Activated CD4-positive, alpha-beta T cell treated with anti-CD3 and anti-CD28 coated beads, Interleukin-2, amount 50 U/mL, for 4 hours (primary cell): ENCODE results near the gene SMARCD2.
"Not testable (repeated sequence)": the region's sequence is repeated elsewhere in the genome, so short reads cannot be mapped to it uniquely, and the experiment has no call there.

Experiments
- DNase-seq, 2 experiments: peaks; one replicate each; pipeline ENCODE4 v3.0.0-alpha.2; 2020

Gene SMARCD2

DNA sequence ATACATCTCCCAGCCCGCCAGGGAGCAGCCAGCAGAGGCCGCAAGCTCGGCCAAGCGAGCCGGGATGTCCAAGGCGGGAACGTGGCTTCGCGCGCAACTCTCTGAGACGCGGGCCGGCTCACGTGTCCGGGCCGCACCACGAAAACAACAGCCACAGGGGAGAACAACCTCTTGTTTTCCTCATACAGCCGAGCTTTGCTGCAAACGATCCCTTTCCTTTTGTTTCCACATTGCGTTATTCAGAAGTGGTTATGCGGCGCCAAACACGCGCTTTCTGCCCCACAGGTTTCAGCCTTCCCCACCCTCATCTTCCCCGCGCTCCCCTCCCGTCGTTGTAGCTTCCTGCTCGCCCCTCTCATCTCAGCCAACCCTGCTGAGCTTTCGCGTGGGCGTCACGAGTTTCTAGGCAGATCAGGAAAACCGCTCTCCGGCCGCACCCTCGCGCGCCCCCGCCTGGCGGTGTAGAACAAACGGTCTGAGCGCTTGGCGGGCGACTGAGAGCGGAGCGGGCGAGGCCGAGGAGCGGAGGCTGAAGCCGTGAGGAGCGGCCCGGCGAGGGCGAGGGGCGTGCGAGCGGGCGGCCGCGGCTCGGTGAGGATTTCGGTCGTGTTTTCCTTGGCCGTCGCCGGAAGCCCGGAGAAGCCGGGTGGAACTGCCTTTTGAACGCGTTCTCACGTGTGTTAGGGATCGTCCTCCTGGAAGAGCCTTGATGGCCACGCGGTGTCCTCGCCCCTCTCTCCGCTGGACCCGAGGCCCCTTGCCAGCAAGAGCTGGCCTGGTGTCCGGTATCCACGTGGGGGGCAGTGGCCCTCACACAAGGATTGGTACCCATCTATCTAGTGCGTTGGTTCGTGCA lies 6.6 kb upstream of the SMARCD2 start:
- DNase-seq: peak; percentile 97

DNA sequence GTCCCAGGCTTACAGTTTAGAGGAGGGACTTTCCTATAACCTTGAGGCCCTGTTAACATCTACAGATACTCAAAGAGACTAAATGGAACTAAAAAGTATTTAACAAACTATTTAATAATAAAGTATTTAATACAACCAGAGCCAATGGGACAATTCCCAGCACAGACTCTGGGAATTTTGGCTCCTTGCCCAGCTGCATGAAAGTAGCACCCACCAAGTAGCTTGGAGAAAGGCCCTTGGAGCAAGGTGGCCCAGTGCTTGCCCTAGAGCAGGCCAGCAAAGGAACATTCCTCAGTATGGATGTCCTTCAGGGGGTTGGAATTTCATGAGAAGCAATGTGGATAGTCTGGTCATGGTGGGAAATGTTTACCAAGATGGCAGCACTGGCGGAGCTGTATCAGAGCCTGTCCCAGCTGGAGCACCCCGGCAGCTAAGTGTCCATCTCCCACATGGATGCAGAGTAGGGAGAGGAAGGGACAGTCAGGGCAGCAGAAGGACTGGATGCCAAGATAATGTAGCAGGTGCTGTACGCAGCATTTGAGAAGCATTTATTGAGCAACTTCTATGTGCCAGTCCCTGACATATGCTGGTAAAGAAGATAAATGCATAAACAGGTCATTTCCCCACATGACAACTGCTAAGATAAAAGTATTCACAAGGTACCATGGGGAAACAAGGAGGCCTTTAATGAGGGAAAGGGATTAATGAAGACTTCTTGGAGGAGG lies 5.2 kb upstream of the SMARCD2 start:
- no peak for DNase-seq

DNA sequence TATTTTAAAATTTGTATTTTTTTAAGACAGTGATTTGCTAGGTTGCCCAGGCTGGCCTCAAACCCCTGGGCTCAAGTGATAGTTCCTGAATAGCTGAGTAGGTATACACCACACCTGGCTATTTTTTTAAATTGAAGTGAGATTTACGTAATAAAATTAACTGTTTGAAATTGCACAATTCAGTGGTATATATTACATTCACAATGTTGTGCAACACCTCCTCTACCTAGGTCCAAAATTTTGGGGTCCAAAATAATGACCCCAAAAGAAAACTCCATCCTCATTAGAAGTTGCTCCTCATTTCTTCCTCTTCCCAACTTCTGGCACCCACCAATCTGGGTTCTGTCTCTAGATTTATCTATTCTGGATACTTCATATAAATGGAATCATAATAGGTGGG lies 3.0 kb upstream of the SMARCD2 start:
- no peak for DNase-seq

DNA sequence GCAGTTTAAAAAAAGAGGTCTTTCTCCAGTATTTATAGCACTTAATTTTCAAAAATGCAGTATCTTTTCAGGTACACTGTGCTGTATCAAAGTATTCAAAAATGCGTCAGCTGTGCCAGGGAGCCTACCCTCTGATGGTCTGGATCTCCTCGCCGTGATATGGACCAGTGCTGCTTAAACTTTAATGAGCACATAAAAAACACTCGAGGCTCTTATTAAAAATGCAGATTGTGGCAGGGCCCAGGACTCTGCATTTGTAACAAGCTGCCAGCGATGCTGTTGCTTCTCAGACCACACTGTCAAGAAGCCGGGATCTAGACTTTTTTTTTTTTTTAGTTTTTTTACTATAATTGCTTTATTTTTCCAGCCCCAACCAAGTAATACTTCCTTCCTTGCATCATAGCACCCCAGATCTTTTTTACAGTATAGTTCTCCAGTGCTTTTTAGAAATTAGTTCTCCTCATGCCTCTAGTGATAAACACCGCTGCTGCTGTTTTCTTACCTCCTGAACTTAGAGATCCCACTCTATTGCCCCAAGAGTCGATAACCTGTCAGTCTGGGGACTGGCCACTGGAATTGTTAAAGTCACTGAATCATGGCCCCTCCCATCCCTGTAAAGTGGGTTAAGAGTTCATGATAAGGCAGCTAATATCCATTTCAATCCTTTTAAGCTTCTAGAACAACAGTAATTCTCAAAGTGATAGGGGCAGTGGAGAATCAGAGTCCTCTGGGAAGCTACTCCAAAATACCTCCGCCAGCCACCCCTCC lies 1.6 kb upstream of the SMARCD2 start:
- no peak for DNase-seq

DNA sequence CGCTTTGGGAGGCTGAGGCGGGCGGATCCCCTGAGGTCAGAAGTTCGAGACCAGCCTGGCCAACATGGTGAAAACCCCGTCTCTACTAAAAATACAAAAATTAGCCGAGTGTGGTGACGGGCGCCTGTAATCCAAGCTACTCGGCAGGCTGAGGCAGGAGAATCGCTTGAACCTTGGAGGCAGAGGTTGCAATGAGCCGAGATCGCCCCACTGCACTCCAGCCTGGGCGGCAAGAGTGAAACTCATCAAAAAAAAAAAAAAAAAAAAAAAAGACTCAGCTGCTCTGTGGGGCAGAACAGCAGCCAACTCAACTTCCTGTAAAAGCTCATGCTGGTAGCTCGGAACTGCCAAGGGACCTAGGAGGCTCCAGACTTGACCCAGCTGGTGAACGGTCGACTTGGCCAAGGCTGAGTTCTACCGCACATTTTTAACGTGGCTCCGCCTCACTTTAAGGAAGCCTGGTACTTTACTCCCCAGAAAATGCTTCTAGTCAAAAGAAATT lies 953 bp upstream of the SMARCD2 start:
- DNase-seq: not testable (repeated sequence)

DNA sequence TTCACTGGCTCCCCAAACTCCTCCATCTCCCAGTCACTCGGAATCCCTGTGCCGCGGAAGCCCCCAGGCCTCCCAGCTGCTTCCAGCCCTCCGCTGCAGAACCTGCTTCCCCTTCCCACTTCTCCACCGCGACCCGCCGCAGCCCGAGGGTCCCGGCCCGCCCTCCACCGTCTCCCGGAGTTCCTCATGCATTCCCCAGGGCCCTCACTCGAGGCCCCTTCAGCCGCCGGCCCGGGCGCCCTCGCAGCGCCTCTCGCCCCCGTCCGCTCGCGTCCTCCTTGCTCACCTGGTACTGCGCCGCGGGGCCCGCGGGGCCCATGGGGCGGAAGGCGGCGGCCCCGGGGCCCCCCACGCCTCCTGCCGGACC lies 329 bp downstream of the SMARCD2 start:
- DNase-seq: no peak

DNA sequence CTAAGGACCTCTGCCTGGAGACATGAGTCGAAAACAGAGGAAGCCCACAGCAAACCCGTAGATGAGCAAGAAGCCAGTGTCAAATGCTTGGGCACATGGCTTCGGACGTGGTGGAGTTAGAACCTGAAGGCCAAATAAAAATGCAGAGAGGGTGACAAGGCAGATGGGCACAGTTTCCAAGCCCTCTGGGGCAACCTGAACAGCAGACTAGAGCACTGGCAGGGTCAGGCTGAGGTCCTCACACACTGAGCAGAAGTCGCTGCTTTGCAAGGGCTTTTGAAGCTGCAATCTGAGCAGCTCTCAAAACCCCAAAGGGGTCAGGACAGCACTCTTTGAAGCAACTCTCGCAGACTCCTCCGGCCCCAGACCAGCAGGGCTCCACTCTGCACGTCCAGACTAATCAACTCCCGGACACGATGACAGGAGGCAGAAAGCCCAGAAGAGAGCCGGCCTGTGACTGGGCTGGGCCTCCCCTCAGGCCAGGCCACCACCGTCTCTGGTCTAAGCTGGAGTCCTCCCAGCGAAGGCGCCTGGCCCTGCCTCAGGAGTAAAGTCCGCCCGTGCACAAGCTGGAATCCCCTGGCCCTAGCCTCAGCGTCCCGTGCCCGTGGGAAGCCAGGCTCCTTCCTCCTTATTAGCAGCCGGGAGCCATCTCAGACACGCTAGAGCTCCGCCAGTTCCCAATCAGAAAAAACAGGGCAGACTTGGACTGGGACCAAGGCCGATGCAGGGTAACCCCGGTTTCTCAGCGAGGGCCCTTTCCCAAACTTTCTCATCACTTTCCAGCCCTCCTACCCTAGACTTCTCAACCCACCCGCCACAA lies 924 bp downstream of the SMARCD2 start:
- no peak for DNase-seq

DNA sequence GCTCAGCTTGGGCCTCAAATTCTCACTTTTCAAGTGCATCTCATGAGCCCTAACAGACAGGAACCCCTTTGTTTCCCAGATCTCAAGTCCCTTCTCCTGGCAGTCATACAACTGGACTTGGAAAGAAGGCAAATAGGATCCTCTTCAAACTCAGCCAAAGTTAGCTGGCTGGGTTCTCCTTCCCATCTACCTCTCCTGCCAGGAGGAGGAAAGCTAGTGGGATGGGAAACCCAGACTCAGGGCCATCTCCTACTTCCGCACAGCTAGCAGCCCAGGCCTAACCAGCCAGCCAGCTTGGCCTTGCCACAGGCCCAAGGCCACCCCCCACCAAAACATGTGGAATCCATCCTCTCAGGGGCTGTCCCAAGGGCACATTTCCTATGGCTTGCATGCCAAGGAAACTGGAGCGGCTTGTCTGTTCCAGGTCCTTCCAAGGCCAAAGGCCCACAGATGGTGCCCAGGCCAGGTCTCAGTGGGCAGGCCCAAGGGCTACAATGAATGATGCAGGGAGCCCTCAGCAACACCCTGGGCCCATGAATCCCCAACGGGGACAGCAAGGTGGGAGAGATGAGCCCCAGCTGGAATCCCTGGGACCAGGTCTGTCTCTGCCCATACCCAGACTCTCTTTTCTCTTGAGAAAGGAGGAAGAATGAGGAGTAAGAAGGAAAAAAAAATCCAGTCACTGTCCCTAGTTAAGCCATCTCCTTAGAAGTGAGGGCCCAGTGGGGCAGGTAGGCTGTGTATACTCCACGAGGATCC lies 1.7 kb downstream of the SMARCD2 start:
- DNase-seq: no peak

DNA sequence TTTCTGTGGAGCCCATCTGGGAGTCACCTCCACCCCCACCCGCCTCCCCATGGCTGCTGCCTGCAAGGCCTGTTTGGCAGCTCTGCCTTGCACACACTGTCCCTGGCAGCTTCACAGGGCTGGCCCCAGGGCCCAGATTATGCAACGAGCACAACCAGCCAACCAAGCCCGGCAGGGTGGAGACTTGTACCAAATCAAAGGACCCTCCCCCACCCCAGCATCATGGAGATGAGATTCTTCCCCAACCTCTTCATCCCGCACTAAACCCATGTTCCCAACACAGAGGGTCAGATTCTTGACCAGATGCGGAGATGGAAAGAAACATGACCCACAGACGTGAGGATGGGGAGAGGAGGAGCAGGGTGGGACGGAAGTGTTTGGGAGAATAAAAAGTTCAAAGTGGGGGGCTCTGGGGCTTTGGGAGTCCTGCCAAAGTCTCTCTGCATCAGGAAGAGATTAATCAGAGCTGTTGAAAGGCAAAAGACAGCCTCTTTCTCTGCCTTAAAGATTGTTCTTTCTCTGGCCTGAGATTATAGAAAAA lies 3.8 kb downstream of the SMARCD2 start:
- no peak for DNase-seq

DNA sequence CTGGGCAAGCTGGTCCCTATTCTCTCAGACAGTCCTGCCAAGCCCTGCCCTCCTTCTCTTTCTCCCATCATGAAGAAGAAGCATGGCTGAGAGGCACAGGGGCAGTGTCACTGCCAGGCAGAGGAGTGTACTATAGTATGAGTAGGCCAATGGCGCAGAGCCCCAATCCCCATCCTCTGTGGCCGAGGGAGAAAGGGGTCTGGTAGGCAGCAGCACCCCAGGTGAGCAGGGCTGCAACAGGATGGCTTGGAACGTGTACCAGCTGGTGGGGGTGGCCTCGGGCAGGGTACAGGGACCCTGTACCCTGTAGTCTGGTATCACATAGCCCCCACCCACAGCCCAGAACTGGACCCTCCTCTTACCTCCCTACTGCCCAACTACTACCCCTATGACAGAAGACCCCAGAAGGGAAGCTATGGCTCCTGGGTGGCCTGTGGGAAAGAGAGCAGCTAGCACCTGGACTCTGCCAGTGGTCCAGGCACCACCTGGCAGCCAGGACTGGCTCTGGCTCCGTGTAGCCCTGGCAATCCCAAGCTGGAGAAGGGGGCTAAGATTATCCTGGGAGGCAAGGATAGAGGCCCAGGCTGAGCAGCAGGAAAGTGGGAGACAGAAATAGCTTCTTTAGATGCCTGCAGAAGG lies 4.4 kb downstream of the SMARCD2 start:
- no peak for DNase-seq

DNA sequence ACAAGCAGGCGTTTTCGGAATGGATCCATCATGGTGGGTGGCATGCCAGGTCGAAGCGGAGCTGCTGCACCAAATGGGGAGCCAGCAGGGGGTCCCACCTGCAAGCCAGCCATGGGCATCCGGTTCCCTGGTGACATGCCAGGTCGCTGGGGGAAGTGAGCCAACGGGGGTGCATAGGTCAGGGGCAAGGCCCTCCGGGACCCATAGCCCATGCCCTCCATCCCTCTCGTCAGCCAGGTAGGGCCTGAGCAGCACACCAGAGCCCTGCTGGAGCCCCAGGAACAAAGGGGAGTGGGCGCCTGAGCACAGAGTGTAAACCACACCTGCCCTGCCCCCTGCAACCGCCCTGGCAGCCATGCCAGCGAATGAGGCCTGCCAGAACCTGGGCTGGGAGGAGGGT lies 5.0 kb downstream of the SMARCD2 start:
- DNase-seq: no peak

DNA sequence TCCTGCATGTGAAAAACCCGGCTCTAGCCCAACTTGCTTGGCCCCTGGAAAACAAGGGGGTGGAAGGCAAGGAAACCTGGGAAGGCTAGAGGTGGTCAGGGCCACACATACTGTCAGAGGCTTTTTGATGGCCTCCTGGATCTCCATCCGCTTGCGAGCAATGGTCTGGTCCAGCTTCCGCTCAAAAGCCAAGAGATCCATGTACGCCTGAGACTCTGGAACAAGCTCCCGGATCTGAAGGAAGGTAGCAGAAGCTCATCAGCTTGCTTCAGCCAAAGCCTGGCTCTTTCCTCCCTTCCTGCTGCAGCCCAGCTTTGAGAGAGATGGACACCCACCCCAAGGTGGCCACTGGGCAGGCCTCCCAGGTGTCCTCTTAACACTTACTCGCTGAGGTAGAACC lies 5.7 kb downstream of the SMARCD2 start:
- no peak for DNase-seq

DNA sequence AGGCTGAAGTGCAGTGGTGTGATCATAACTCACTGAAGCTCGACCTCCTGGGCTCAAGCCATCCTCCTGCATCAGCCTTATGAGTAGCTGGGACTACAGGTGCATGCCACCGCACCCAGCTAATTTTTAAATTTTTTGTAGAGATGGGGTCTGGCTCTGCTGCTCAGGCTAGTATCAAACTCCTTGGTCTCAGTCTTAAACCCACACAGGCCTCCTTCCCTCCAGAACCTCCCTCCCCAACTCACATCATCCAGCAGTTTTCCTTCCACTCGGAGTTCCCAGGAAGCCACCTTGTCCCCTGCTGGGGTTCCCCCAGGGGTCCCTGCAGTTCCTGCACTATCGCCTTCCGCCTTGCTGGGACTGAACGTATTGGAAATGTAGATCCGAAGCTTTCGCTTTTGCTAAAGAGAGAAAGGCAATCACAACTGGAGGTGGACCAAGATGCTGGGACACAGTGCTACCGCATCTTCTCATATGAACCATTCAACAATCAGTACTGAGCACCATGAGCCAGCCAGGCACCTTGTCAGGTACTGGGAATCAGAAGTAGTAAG lies 7.2 kb downstream of the SMARCD2 start:
- no peak for DNase-seq

DNA sequence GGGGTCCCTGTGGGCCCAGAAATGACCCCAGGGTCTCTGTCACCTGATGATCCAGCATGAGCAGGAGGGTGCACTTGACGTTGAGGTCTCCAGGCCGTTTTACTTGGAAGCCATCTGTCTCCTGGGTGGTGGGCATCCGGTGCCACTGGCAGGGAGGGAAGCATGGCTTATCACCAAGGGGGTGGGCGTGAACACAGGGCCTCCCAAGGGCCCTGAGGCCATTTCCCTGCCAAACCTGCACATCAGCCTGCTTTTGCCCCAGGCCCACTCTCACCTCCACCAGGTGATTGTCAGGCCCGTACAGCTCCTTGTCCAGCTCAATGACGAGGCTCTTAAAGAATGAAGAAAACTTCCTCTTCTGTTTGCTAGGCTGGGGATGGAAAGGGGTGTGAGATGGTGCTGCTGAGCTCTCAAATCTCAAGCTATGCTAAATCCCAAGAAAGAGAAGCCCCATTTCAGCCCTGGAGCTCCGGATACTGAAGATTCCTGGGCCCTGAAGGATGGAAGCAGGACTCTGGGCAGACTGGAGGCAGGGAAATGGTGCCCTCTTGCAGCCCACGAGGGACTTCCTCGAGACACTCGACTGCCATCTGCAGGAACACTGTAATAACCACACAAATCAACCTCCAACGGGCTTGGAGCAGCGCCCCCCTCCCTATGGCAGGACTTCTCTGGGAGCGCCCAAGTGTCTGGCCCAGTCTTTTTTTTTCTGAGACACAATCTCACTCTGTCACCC lies 7.9 kb downstream of the SMARCD2 start:
- peak; percentile 57 to 62 for DNase-seq

DNA sequence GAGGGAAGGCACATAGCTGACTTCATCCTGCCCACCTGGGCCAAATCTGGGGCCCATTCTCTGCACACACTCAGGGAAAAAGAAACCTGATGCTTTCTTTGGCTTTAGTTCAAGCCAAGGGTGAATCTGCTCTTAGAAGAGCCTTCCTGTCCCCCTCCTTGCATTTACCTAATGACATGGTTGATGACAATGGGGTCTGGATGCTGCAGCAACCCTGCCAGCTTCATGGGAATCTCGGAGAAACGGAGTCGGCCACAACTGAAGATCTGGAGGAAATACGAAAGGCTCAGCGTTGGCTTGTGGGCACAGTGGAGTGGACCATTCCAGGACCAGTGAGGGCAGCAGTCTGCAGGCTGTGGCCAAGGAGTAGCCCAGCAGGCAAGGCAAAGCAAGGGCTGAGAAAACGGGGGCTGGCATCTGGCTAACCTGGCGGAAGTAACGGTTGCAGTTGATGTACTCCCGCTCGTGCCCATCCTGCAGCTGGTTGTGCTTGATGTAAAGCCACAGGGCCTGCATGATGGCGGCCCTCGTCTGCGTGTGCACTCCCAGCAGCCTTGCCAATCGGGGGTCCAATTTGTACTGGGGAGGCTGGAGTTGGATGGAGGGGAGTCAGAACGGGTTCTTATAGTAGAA lies 8.6 kb downstream of the SMARCD2 start:
- no peak for DNase-seq

DNA sequence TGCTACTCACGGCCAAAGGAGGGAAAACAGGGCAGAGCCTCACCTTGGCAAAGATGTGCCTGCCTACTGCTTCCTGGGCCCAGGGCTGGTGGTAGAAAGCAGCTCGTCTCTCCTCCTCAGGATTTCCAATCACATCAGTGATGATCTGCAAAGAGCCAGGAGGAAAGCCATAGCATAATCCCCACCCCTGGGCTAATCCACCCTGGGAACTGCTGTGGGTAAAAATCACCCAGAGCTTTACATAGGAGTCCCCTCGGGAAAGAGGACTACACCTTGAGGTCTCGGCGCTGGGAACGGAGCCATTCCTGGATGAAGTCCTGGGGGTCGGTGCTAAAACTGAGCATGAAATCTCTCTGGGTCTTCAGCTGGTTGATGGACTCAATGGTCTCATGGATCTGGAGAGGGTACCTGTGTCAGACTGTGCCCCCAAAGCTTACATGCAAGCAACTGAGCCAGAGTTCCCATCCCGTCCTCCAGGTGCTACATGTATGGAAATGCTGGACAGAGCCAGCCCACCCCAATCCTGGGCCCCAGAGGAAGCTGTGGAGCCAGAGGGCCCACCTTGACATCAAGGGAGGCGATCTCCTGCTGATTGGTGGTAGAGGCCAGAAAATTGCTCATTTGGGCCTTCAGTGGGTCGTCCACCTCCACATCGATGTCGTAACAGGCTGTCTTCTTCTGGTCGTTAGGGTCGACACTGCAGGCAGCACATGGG lies 9.3 kb downstream of the SMARCD2 start:
- no peak for DNase-seq

DNA sequence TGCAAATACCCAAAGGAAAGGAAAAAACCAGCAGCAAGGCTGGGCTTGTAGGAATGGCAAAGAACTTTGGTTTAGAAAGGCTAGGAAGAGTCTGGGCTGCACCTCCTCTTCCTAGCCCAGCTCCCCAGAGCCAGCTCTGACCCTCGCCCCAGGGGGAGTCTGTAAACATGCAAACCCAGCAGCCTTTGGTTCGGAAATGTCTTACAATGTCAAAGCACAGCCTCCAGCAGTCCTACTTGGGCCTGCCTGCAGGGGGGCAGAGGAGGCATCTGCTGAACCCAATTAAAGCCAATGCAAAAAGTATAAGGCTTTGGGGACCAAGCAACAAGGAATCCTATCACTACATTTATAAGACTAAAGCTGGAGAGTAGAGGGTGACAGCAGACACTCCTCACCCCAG lies 10.0 kb downstream of the SMARCD2 start:
- no peak for DNase-seq

DNA sequence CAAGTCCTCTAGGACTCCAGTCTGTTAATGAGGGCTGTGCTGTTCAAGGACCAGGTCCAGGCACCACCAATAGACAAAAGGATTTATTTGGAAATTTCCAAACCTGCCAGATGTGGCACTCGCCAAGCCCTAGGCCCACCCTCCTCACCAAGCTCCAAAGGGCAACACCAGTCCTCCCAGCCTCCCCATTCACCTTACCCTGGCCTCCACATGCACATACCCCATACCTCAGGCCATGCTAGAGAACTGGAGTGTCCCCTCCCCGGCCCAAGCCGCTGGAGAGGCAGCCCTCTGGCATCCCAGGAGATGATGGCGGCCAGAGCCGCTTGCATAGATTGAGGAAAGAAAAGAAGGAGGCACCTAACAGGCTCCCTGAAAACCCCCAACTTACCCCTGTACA lies 10.5 kb downstream of the SMARCD2 start:
- no peak for DNase-seq

DNA sequence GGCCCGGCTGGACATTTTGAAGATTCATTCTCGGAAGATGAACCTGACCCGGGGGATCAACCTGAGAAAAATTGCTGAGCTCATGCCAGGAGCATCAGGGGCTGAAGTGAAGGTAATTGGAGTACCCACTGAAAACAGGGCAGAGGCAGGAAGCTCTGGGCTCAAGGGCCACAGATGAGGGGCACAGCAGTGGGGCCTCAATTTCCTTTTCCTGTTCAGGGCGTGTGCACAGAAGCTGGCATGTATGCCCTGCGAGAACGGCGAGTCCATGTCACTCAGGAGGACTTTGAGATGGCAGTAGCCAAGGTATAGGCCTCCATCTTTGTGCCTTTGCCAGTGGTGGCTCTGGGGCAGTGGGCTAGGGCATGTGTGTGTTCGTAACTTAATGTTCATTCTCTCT lies 11.0 kb downstream of the SMARCD2 start:
- DNase-seq: no peak
